Lower leg skin (tissue), 3 donors: ENCODE results near the gene EIF4G1.

ENCODE experiments used
- POLR2A ChIP-seq, 2 donors: fragments of 450-650 bp; IDR thresholded peaks; one replicate each; pipeline ENCODE4 v1.6.1; 2016 to 2017; ENCODE audit warnings: antibody characterized with exemption in 2 of 2, mild to moderate bottlenecking in 1 of 2, moderate library complexity in 1 of 2
- TF ChIP-seq, protein P1 (sequence below), 3 donors: fragments of 450-650 bp; IDR thresholded peaks; one replicate each; pipeline ENCODE4 v1.5.1; 2016; ENCODE audit warnings: antibody characterized with exemption in 3 of 3, mild to moderate bottlenecking in 3 of 3, moderate library complexity in 2 of 3

- TF ChIP-seq, protein P1, sequence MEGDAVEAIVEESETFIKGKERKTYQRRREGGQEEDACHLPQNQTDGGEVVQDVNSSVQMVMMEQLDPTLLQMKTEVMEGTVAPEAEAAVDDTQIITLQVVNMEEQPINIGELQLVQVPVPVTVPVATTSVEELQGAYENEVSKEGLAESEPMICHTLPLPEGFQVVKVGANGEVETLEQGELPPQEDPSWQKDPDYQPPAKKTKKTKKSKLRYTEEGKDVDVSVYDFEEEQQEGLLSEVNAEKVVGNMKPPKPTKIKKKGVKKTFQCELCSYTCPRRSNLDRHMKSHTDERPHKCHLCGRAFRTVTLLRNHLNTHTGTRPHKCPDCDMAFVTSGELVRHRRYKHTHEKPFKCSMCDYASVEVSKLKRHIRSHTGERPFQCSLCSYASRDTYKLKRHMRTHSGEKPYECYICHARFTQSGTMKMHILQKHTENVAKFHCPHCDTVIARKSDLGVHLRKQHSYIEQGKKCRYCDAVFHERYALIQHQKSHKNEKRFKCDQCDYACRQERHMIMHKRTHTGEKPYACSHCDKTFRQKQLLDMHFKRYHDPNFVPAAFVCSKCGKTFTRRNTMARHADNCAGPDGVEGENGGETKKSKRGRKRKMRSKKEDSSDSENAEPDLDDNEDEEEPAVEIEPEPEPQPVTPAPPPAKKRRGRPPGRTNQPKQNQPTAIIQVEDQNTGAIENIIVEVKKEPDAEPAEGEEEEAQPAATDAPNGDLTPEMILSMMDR (IDR thresholded peaks at IDR 0.05): no peak
- TF ChIP-seq POLR2A (IDR thresholded peaks at IDR 0.05): no peak
Measured at GRCh38 chr3:184348057-184348382, 33.6 kb downstream of the EIF4G1 start.
